ENCODE results near the gene FASTKD2. TPM values are rescaled to one million over a fixed set of nuclear protein-coding genes. Genes with fewer than 3 reads are reported as not detected.

The FASTKD2 gene
- total RNA-seq, 1 experiment from 2014 or later = 41.4 TPM

DNA sequence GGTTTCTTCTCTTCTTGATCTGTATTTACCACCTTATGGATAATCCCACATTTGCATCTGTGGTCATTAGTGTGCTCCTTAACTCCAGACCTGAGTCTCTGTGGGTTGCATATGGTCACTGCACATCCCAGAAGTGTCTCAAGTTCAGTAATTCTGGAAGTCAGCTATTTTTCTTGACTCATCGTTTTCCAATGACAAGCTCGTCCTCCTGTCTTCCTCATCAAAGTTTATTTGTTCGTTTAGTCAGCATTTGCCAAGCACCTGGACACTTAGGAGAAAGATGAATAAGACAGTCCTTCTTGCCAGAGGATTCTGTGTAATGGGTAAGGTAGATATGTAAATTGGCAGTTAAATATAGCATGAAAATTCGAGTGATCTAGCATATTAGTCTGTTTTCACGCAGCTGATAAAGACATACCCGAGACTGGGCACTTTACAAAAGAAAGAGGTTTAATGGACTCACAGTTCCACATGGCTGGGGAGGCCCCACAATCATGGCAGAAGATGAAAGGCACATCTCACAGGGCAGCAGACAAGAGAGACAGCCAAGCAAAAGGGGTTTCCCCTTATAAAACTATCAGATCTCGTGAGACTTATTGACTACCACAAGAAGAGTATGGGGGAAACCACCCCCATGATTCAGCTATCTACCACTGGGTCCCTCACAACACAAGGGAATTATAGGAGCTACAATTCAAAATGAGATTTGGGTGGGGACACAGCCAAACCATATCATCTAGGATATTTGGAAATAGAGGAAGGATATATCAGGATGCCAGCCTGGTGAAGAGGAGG is 19.4 kb downstream of the FASTKD2 start:
- BruUV-seq (replicated peaks) = no TSS peak
- POLR2A ChIA-PET (ENCODE audit: unreplicated experiment) = no interaction called here
- H3K9me2 ChIP-seq (replicated peaks; ENCODE audit: low read length) = no peaks in the 10 kb centered on the region
- no peaks in the 10 kb centered on the region for H3K27me3 ChIP-seq (ENCODE audit: low read length)
- no peaks in the 10 kb centered on the region for H3F3A ChIP-seq (ENCODE audit: low read length, unreplicated experiment)
- peaks cover 14% of the 10 kb centered on the region; the same call in 1 of the 2 replicates for H4K20me1 ChIP-seq (ENCODE audit: low read length)
- H3K4me2 ChIP-seq (ENCODE audit: low read length) = no peak overlapping the region
- no peak overlapping the region for H3K4me3 ChIP-seq (ENCODE audit: low read length)
- H3K9me3 ChIP-seq (ENCODE audit: low read length) = peaks cover 5% of the 10 kb centered on the region; the same call in 1 of the 2 replicates
- no peak overlapping the region for H2AFZ ChIP-seq (ENCODE audit: low read length)
- no peak overlapping the region for H3K27ac ChIP-seq (ENCODE audit: low read length)
- CTCF ChIA-PET = no interaction called here
- no peak overlapping the region for H3K9ac ChIP-seq (ENCODE audit: low read length)
- intact Hi-C loops (cut with micrococcal nuclease) = no loop called here
- peaks cover 83% of the 10 kb centered on the region for H3K36me3 ChIP-seq (ENCODE audit: low read depth, low read length)
- no peak for TF ChIP-seq EZH2 (IDR thresholded peaks at IDR 0.05; ENCODE audit: low read length, unreplicated experiment)
- TF ChIP-seq, protein P1, sequence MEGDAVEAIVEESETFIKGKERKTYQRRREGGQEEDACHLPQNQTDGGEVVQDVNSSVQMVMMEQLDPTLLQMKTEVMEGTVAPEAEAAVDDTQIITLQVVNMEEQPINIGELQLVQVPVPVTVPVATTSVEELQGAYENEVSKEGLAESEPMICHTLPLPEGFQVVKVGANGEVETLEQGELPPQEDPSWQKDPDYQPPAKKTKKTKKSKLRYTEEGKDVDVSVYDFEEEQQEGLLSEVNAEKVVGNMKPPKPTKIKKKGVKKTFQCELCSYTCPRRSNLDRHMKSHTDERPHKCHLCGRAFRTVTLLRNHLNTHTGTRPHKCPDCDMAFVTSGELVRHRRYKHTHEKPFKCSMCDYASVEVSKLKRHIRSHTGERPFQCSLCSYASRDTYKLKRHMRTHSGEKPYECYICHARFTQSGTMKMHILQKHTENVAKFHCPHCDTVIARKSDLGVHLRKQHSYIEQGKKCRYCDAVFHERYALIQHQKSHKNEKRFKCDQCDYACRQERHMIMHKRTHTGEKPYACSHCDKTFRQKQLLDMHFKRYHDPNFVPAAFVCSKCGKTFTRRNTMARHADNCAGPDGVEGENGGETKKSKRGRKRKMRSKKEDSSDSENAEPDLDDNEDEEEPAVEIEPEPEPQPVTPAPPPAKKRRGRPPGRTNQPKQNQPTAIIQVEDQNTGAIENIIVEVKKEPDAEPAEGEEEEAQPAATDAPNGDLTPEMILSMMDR (conservative IDR thresholded peaks at IDR 0.05; ENCODE audit: low read depth, low read length) = no peak
- no peak for TF ChIP-seq EZH2phosphoT487 (IDR thresholded peaks at IDR 0.05; ENCODE audit: borderline replicate concordance, low read length)
- peaks cover 9% of the 10 kb centered on the region; the same call in 1 of the 2 replicates for H3K79me2 ChIP-seq (ENCODE audit: low read length)
- ATAC-seq (no peak; the same call in 1 of the 2 replicates), DNase-seq (peak; percentile 19)
- no peaks in the 10 kb centered on the region for H3K4me1 ChIP-seq (ENCODE audit: insufficient read depth, low read length)

DNA sequence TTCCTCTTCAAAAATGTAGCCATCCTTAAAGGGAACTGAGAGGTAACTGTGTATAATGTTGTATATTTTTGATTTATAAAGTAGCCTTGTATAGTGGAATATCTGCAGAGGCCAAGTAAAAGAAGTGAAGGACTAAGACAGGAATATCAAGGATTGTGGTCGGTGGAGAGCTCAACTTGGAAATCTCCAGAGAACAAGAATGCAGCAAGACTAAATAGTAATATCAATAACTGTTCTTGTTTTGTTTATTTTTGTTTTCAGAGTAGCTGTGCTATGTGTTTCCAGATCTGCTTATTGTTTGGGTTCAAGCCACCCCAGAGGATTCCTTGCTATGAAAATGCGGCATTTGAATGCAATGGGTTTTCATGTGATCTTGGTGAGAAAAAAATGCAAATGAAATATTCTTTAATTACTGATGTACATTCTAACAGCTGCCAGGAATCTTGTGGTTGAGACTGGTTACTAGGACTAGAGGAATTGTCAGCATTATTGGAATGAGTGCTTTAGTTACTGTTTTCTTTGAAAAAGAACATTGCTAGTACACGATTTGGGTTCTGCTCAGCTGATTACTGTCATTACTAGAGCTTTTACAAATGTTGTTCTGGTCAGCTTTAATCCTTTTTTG is 25.0 kb downstream of the FASTKD2 start:
- TF ChIP-seq EZH2phosphoT487 (IDR thresholded peaks at IDR 0.05; ENCODE audit: borderline replicate concordance, low read length) (no peak), EZH2 (IDR thresholded peaks at IDR 0.05; ENCODE audit: low read length, unreplicated experiment) (no peak)
- TF ChIP-seq, protein P1 (conservative IDR thresholded peaks at IDR 0.05; ENCODE audit: low read depth, low read length) = no peak
- CTCF ChIA-PET = no interaction called here
- no TSS peak for BruUV-seq (replicated peaks)
- H3K36me3 ChIP-seq (ENCODE audit: low read depth, low read length) = peaks cover 64% of the 10 kb centered on the region
- no peak overlapping the region for H3K9ac ChIP-seq (ENCODE audit: low read length)
- no peak for ATAC-seq
- no peak for DNase-seq
- H3K79me2 ChIP-seq (ENCODE audit: low read length) = no peaks in the 10 kb centered on the region
- no peaks in the 10 kb centered on the region for H3K9me2 ChIP-seq (replicated peaks; ENCODE audit: low read length)
- no peak overlapping the region for H3K4me2 ChIP-seq (ENCODE audit: low read length)
- H3K27ac ChIP-seq (ENCODE audit: low read length) = no peak overlapping the region
- intact Hi-C loops (cut with micrococcal nuclease) = no loop called here
- H3K4me3 ChIP-seq (ENCODE audit: low read length) = no peak overlapping the region
- no peaks in the 10 kb centered on the region for H3F3A ChIP-seq (ENCODE audit: low read length, unreplicated experiment)
- H4K20me1 ChIP-seq (ENCODE audit: low read length) = 0 out of 2 replicates have a peak, but pooled peaks cover 4% of the 10 kb centered on the region
- POLR2A ChIA-PET (ENCODE audit: unreplicated experiment) = interaction anchor here (0.6 kb wide), 2 partner anchors 9 to 921 kb away, joined by 3 to 4 read pairs; partner anchors contain the start of gene CCNYL1
- no peaks in the 10 kb centered on the region for H3K9me3 ChIP-seq (ENCODE audit: low read length)
- no peak overlapping the region for H2AFZ ChIP-seq (ENCODE audit: low read length)
- H3K4me1 ChIP-seq (ENCODE audit: insufficient read depth, low read length) = no peaks in the 10 kb centered on the region
- no peaks in the 10 kb centered on the region for H3K27me3 ChIP-seq (ENCODE audit: low read length)

DNA sequence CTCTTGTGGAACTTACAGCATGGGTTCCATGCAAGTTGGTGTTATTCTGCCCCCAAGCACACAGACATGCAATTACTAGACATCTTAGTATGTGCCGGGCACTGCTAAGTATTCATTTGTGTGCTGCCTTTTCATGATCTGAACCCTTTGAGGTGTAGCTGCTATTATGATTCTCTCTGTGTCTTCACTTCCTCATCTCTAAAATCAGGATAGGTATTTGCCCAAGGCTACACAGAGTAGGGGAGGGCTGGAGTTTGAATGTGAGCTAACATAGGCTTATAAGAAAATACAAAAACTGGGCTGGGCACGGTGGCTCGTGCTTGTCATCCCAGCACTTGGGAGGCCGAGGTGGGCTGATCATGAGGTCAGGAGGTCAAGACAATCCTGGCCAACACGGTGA is 27.2 kb downstream of the FASTKD2 start:
- no TSS peak for BruUV-seq (replicated peaks)
- Histone ChIP-seq H3K36me3 (ENCODE audit: low read depth, low read length) (peaks cover 45% of the 10 kb centered on the region), H3K9me3 (ENCODE audit: low read length) (no peaks in the 10 kb centered on the region), H3K4me3 (ENCODE audit: low read length) (no peak overlapping the region), H3K9ac (ENCODE audit: low read length) (no peak overlapping the region), H3K4me1 (ENCODE audit: insufficient read depth, low read length) (no peaks in the 10 kb centered on the region), H4K20me1 (ENCODE audit: low read length) (no peaks in the 10 kb centered on the region), H3K27me3 (ENCODE audit: low read length) (no peaks in the 10 kb centered on the region), H3K27ac (ENCODE audit: low read length) (no peak overlapping the region), H3K9me2 (replicated peaks; ENCODE audit: low read length) (no peaks in the 10 kb centered on the region), H3K79me2 (ENCODE audit: low read length) (no peaks in the 10 kb centered on the region), H3K4me2 (ENCODE audit: low read length) (no peak overlapping the region), H2AFZ (ENCODE audit: low read length) (no peak overlapping the region), H3F3A (ENCODE audit: low read length, unreplicated experiment) (no peaks in the 10 kb centered on the region)
- DNase-seq (no peak), ATAC-seq (no peak)
- intact Hi-C loops (cut with micrococcal nuclease) = no loop called here
- POLR2A ChIA-PET (ENCODE audit: unreplicated experiment) = no interaction called here
- CTCF ChIA-PET = no interaction called here
- TF ChIP-seq, protein P1 (conservative IDR thresholded peaks at IDR 0.05; ENCODE audit: low read depth, low read length) = no peak
